ENCODE data around the gene TBL1X.

TBL1X gene

GRCh38 chrX:9597361-9598035, 132.6 kb downstream of the TBL1X start:
- Histone ChIP-seq H3K27me3 (ENCODE audit: insufficient read depth, low read length) (no peaks in the 10 kb centered on the region), H3K4me1 (ENCODE audit: insufficient read depth, low read length) (no peaks in the 10 kb centered on the region), H3K9me3 (ENCODE audit: low read length) (no peaks in the 10 kb centered on the region), H2AFZ (ENCODE audit: low read depth, low read length) (no peak overlapping the region), H3K4me3 (ENCODE audit: low read length) (no peak overlapping the region), H3K36me3 (ENCODE audit: insufficient read depth, low read length) (no peaks in the 10 kb centered on the region)

GRCh38 chrX:9598344-9598743, 133.5 kb downstream of the TBL1X start:
- no peak overlapping the region for H2AFZ ChIP-seq (ENCODE audit: low read depth, low read length)
- no peaks in the 10 kb centered on the region for H3K36me3 ChIP-seq (ENCODE audit: insufficient read depth, low read length)
- no peaks in the 10 kb centered on the region for H3K27me3 ChIP-seq (ENCODE audit: insufficient read depth, low read length)
- no peak overlapping the region for H3K4me3 ChIP-seq (ENCODE audit: low read length)
- H3K9me3 ChIP-seq (ENCODE audit: low read length) = no peaks in the 10 kb centered on the region
- peaks cover 4% of the 10 kb centered on the region for H3K4me1 ChIP-seq (ENCODE audit: insufficient read depth, low read length)

DNA sequence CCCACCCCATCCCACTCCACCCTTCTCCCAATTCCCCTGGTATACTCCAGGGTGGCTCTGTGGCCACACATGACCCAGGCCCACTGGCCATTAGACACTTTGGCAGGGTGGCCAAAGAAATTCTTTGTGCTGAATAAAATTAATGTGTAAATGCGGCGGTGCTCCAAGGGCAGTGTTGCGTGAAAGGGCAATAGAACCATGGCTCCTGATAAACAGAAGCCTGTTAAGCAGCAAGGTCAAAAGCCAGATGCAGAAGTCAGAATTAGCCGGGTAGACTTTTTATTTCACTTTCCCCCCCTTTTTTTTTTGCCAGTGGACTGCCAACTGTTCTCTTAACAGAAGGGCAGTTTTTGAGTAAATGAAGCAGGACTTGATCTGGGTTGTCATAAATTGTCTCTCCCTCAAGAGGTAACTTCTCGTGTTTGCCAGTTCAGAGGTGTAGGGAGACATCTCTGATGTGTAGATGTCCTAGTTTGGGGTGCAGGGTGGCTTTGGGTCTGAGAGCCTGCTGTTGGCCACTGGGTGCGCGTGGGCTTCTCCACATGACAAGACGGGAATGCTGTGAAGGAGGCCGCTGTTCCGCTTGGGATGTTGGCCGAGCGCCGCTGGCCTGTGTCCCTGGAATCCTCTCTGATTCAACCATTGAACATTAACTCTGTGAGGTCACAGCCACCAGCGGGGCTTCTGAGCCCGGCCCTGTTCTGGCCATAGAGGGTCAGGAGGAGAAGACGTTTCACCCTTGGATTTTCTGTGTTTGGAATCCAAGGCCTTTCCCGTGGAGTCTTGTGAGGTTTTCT, 139.5 kb downstream of the TBL1X start:
- Histone ChIP-seq H3K36me3 (ENCODE audit: insufficient read depth, low read length) (no peaks in the 10 kb centered on the region), H3K9me3 (ENCODE audit: low read length) (no peaks in the 10 kb centered on the region), H3K4me3 (ENCODE audit: low read length) (no peak overlapping the region), H3K27me3 (ENCODE audit: insufficient read depth, low read length) (no peaks in the 10 kb centered on the region), H2AFZ (ENCODE audit: low read depth, low read length) (no peak overlapping the region), H3K4me1 (ENCODE audit: insufficient read depth, low read length) (peaks cover 4% of the 10 kb centered on the region)

GRCh38 chrX:9604908-9605306, 140.0 kb downstream of the TBL1X start:
- Histone ChIP-seq H3K36me3 (ENCODE audit: insufficient read depth, low read length) (no peaks in the 10 kb centered on the region), H3K9me3 (ENCODE audit: low read length) (no peaks in the 10 kb centered on the region), H3K4me1 (ENCODE audit: insufficient read depth, low read length) (peaks cover 4% of the 10 kb centered on the region), H2AFZ (ENCODE audit: low read depth, low read length) (no peak overlapping the region), H3K4me3 (ENCODE audit: low read length) (no peak overlapping the region), H3K27me3 (ENCODE audit: insufficient read depth, low read length) (no peaks in the 10 kb centered on the region)

DNA sequence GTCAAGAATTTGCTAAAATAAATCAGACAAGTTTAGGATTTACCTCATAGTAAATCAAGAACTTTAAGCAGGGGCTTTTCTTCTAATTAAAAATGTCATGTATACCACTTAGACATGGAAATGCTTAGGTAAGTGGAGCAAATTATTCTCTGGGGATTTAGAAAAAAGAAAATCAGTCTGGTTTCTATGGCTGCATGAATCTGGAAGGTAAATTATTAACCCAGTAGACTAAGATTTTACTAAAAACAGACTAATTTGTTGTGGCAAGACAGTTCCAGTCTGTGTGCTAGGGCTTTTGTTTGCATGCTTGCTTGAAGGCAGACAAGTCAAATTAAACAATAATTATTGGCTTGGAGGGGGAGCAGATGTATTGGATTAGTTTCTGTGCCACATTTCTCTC, 140.6 kb downstream of the TBL1X start:
- H3K9me3 ChIP-seq (ENCODE audit: low read length) = no peaks in the 10 kb centered on the region
- H3K4me1 ChIP-seq (ENCODE audit: insufficient read depth, low read length) = peaks cover 4% of the 10 kb centered on the region
- no peaks in the 10 kb centered on the region for H3K36me3 ChIP-seq (ENCODE audit: insufficient read depth, low read length)
- no peak overlapping the region for H2AFZ ChIP-seq (ENCODE audit: low read depth, low read length)
- H3K27me3 ChIP-seq (ENCODE audit: insufficient read depth, low read length) = no peaks in the 10 kb centered on the region
- no peak overlapping the region for H3K4me3 ChIP-seq (ENCODE audit: low read length)

DNA sequence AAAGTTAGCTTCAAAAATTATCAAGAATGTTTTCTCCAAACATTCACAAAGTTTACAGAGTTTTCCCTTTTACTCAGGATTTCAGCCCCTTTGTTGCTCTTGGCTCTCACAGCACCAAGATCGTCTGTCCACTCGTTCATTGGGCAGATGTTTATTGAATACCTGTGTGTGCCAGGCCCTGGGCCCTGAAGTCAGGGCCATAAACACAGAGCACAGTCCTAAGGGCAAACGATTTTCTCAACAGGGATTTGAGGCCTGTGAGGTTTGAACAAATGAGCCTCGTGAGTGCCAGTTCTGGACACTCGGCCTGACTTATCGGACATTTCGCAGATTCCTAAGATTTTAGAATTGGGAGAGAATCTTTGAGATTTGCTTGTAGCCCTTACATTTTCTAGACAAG, 142.1 kb downstream of the TBL1X start:
- H3K36me3 ChIP-seq (ENCODE audit: insufficient read depth, low read length) = no peaks in the 10 kb centered on the region
- peaks cover 4% of the 10 kb centered on the region for H3K4me1 ChIP-seq (ENCODE audit: insufficient read depth, low read length)
- H3K27me3 ChIP-seq (ENCODE audit: insufficient read depth, low read length) = no peaks in the 10 kb centered on the region
- H3K4me3 ChIP-seq (ENCODE audit: low read length) = no peak overlapping the region
- no peaks in the 10 kb centered on the region for H3K9me3 ChIP-seq (ENCODE audit: low read length)
- no peak overlapping the region for H2AFZ ChIP-seq (ENCODE audit: low read depth, low read length)

DNA sequence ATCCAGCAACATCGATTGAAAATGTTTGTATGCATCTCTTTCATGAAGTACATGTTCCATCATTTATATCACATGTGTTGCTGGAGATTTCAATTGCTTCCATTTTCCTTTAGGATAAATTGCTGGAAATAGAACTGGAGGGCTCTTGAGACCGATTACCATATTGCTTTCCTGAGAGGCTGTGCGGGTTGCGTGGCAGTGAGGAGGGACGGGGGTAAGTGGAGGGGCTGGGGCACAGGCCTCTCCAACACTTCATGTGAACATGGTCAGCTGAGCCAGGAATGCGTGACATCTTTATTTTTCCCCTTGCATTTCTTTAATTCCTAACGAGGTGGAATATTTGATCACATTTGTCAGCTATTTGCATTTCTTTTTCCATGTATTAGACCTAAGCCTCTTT, 144.6 kb downstream of the TBL1X start:
- H3K36me3 ChIP-seq (ENCODE audit: insufficient read depth, low read length) = no peaks in the 10 kb centered on the region
- H3K27me3 ChIP-seq (ENCODE audit: insufficient read depth, low read length) = no peaks in the 10 kb centered on the region
- no peaks in the 10 kb centered on the region for H3K4me1 ChIP-seq (ENCODE audit: insufficient read depth, low read length)
- no peak overlapping the region for H2AFZ ChIP-seq (ENCODE audit: low read depth, low read length)
- no peak overlapping the region for H3K4me3 ChIP-seq (ENCODE audit: low read length)
- H3K9me3 ChIP-seq (ENCODE audit: low read length) = no peaks in the 10 kb centered on the region

DNA sequence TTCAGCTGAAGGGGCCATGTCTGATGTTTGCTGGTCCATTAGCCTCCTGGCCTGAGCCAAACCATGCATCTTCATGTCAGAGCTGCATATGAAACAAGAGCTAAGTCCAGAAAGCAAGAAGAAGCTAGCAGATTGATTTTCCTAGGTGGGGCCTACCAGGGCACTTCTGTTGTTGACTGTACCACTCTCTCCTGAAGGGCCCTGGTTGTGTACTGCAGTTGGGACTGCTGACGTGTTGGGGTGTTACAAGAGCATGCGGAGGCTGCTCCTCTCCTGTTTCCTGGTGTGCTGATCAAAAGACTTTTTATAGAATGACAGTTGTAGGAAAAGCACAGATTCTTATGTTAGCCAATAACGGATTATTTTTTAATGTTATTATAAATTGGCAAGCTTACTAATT, 145.1 kb downstream of the TBL1X start:
- no peaks in the 10 kb centered on the region for H3K4me1 ChIP-seq (ENCODE audit: insufficient read depth, low read length)
- no peaks in the 10 kb centered on the region for H3K36me3 ChIP-seq (ENCODE audit: insufficient read depth, low read length)
- no peak overlapping the region for H3K4me3 ChIP-seq (ENCODE audit: low read length)
- H3K27me3 ChIP-seq (ENCODE audit: insufficient read depth, low read length) = no peaks in the 10 kb centered on the region
- H3K9me3 ChIP-seq (ENCODE audit: low read length) = no peaks in the 10 kb centered on the region
- no peak overlapping the region for H2AFZ ChIP-seq (ENCODE audit: low read depth, low read length)

- Histone ChIP-seq H3K4me3 (ENCODE audit: low read length) (no peak overlapping the region), H3K27me3 (ENCODE audit: insufficient read depth, low read length) (no peaks in the 10 kb centered on the region), H3K4me1 (ENCODE audit: insufficient read depth, low read length) (no peaks in the 10 kb centered on the region), H2AFZ (ENCODE audit: low read depth, low read length) (no peak overlapping the region), H3K9me3 (ENCODE audit: low read length) (no peaks in the 10 kb centered on the region), H3K36me3 (ENCODE audit: insufficient read depth, low read length) (no peaks in the 10 kb centered on the region)
Observed at GRCh38 chrX:9610771-9611392, 146.0 kb downstream of the TBL1X start.

GRCh38 chrX:9611436-9612145, 146.7 kb downstream of the TBL1X start:
- no peak overlapping the region for H3K4me3 ChIP-seq (ENCODE audit: low read length)
- H3K4me1 ChIP-seq (ENCODE audit: insufficient read depth, low read length) = no peaks in the 10 kb centered on the region
- no peak overlapping the region for H2AFZ ChIP-seq (ENCODE audit: low read depth, low read length)
- no peaks in the 10 kb centered on the region for H3K27me3 ChIP-seq (ENCODE audit: insufficient read depth, low read length)
- H3K36me3 ChIP-seq (ENCODE audit: insufficient read depth, low read length) = no peaks in the 10 kb centered on the region
- no peaks in the 10 kb centered on the region for H3K9me3 ChIP-seq (ENCODE audit: low read length)

- Histone ChIP-seq H3K4me3 (ENCODE audit: low read length) (no peak overlapping the region), H2AFZ (ENCODE audit: low read depth, low read length) (no peak overlapping the region), H3K9me3 (ENCODE audit: low read length) (no peaks in the 10 kb centered on the region), H3K36me3 (ENCODE audit: insufficient read depth, low read length) (no peaks in the 10 kb centered on the region), H3K4me1 (ENCODE audit: insufficient read depth, low read length) (no peaks in the 10 kb centered on the region), H3K27me3 (ENCODE audit: insufficient read depth, low read length) (no peaks in the 10 kb centered on the region)
Observed at GRCh38 chrX:9612146-9612505, 147.3 kb downstream of the TBL1X start.

DNA sequence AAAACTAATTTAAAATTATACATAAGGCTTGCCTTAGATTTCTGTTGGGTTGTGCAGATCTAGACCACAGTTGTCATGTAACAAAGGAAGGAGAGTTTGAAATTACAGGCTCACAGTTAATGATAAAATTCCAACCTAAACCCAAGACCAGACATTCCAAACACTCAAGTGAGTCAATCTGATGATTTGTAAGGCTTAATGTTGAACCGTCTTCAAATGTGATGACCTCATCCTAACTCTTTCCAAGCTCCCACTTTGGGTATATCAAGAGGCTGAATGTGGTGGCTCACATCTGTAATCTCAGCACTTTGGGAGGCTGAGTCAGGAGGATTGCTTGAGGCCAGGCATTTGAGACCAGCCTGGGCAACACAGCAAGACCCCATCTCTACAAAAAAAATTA, 149.2 kb downstream of the TBL1X start:
- no peaks in the 10 kb centered on the region for H3K4me1 ChIP-seq (ENCODE audit: insufficient read depth, low read length)
- H3K9me3 ChIP-seq (ENCODE audit: low read length) = no peaks in the 10 kb centered on the region
- no peak overlapping the region for H2AFZ ChIP-seq (ENCODE audit: low read depth, low read length)
- H3K4me3 ChIP-seq (ENCODE audit: low read length) = no peak overlapping the region
- H3K36me3 ChIP-seq (ENCODE audit: insufficient read depth, low read length) = no peaks in the 10 kb centered on the region
- no peaks in the 10 kb centered on the region for H3K27me3 ChIP-seq (ENCODE audit: insufficient read depth, low read length)

GRCh38 chrX:9619133-9619532, 154.3 kb downstream of the TBL1X start:
- H2AFZ ChIP-seq (ENCODE audit: low read depth, low read length) = no peak overlapping the region
- H3K36me3 ChIP-seq (ENCODE audit: insufficient read depth, low read length) = no peaks in the 10 kb centered on the region
- H3K27me3 ChIP-seq (ENCODE audit: insufficient read depth, low read length) = no peaks in the 10 kb centered on the region
- no peaks in the 10 kb centered on the region for H3K4me1 ChIP-seq (ENCODE audit: insufficient read depth, low read length)
- no peaks in the 10 kb centered on the region for H3K9me3 ChIP-seq (ENCODE audit: low read length)
- H3K4me3 ChIP-seq (ENCODE audit: low read length) = no peak overlapping the region
